Panc1 (cell line): Measurements from ENCODE around the gene KIFC3.

Experiments
- CTCF ChIP-seq: fragments of 450-650 bp; IDR thresholded peaks from 2 replicates; pipeline ENCODE4 v1.5.1; 2017; ENCODE audit warnings: mild to moderate bottlenecking
- SIN3A ChIP-seq: IDR thresholded peaks from 2 replicates; pipeline ENCODE4 v1.6.1; 2012; ENCODE audit warnings: low read depth, mild to moderate bottlenecking, low read length, moderate library complexity, borderline replicate concordance; ENCODE audit not compliant: insufficient read depth

GRCh38 chr16:57725554-57725953 lies 76.7 kb downstream of the KIFC3 start:
- no peak for TF ChIP-seq CTCF
- no peak for TF ChIP-seq SIN3A
